Liver (tissue), 9 donors: ENCODE data around the gene XXYLT1. TPM values are rescaled to one million over a fixed set of nuclear protein-coding genes. Genes with fewer than 3 reads are reported as not detected.

Source experiments
- DNase-seq: peaks from one replicate; pipeline ENCODE4 v3.0.0-alpha.2; 2017; ENCODE audit warnings: low spot score
- H3K27ac ChIP-seq, 2 donors: one replicate each; pipeline ENCODE4 v1.7.0; 2013; ENCODE audit warnings: inconsistent platforms in 2 of 2, low read length in 2 of 2, control low read depth in 1 of 2, low read depth in 1 of 2, mild to moderate bottlenecking in 1 of 2
- H3K27me3 ChIP-seq, 4 donors: one replicate each; pipeline versions ENCODE4 v1.6.1 to v1.7.0; 2013; ENCODE audit warnings: low read length in 3 of 4, inconsistent platforms in 1 of 4, mild to moderate bottlenecking in 1 of 4, moderate library complexity in 1 of 4; ENCODE audit not compliant: control insufficient read depth in 4 of 4, insufficient read depth in 4 of 4
- H3K36me3 ChIP-seq, 4 donors: one replicate each; pipeline versions ENCODE4 v1.6.1 to v1.7.0; 2013; ENCODE audit warnings: low read length in 3 of 4, mild to moderate bottlenecking in 3 of 4, low read depth in 1 of 4, moderate library complexity in 1 of 4; ENCODE audit not compliant: control insufficient read depth in 4 of 4, insufficient read depth in 3 of 4
- H3K4me1 ChIP-seq, 4 donors: one replicate each; pipeline versions ENCODE4 v1.6.1 to v1.7.0; 2013; ENCODE audit warnings: low read length in 3 of 4, mild to moderate bottlenecking in 3 of 4, moderate library complexity in 1 of 4; ENCODE audit not compliant: control insufficient read depth in 4 of 4, insufficient read depth in 4 of 4
- H3K4me3 ChIP-seq, 3 donors: one replicate each; pipeline versions ENCODE4 v1.6.1 to v1.7.0; 2013; ENCODE audit warnings: low read length in 3 of 3, control low read depth in 1 of 3, low read depth in 1 of 3, mild to moderate bottlenecking in 1 of 3
- H3K9ac ChIP-seq, 2 donors: one replicate each; pipeline ENCODE4 v1.7.0; 2013; ENCODE audit warnings: low read length in 2 of 2, mild to moderate bottlenecking in 2 of 2, moderate library complexity in 2 of 2, control low read depth in 1 of 2, low read depth in 1 of 2
- H3K9me3 ChIP-seq, 4 donors: one replicate each; pipeline versions ENCODE4 v1.6.1 to v1.7.0; 2013; ENCODE audit warnings: low read length in 3 of 4; ENCODE audit not compliant: control insufficient read depth in 4 of 4
- ATF3 ChIP-seq: IDR thresholded peaks from 2 replicates; pipeline ENCODE4 v1.6.1; 2016; ENCODE audit warnings: antibody characterized with exemption
- CTCF ChIP-seq: fragments of 150-350 bp; IDR thresholded peaks from 2 replicates; pipeline ENCODE4 v1.5.1; 2017; ENCODE audit warnings: improper control_type of control experiment, low read depth, low read length; ENCODE audit not compliant: missing input control
- EGR1 ChIP-seq, 2 donors: IDR thresholded peaks; 2 replicates each; pipeline ENCODE4 v1.6.1; 2016 to 2018; ENCODE audit warnings: antibody characterized with exemption in 2 of 2, low read depth in 2 of 2
- FOXA1 ChIP-seq: IDR thresholded peaks from 2 replicates; pipeline ENCODE4 v1.6.1; 2016; ENCODE audit warnings: antibody characterized with exemption
- FOXA2 ChIP-seq: IDR thresholded peaks from 2 replicates; pipeline ENCODE4 v1.6.1; 2016; ENCODE audit warnings: antibody characterized with exemption
- GABPA ChIP-seq, 2 donors: IDR thresholded peaks in 1 of 2; conservative IDR thresholded peaks in 1 of 2; 2 replicates each; pipeline ENCODE4 v1.6.1; 2016; ENCODE audit warnings: antibody characterized with exemption in 2 of 2, mild to moderate bottlenecking in 1 of 2, moderate library complexity in 1 of 2
- HNF4A ChIP-seq, 2 donors: conservative IDR thresholded peaks; 2 replicates each; pipeline ENCODE4 v1.6.1; 2016; ENCODE audit warnings: antibody characterized with exemption in 2 of 2, mild to moderate bottlenecking in 2 of 2
- HNF4G ChIP-seq: IDR thresholded peaks from 2 replicates; pipeline ENCODE4 v1.6.1; 2016; ENCODE audit warnings: antibody characterized with exemption
- JUND ChIP-seq, 2 donors: IDR thresholded peaks; 2 replicates each; pipeline ENCODE4 v1.6.1; 2016; ENCODE audit warnings: antibody characterized with exemption in 2 of 2
- MAX ChIP-seq: IDR thresholded peaks from 2 replicates; pipeline ENCODE4 v1.6.1; 2016; ENCODE audit warnings: antibody characterized with exemption
- REST ChIP-seq: IDR thresholded peaks from 2 replicates; pipeline ENCODE4 v1.6.1; 2016; ENCODE audit warnings: antibody characterized with exemption, mild to moderate bottlenecking
- RXRA ChIP-seq, 2 donors: IDR thresholded peaks; 2 replicates each; pipeline ENCODE4 v1.6.1; 2017 to 2018; ENCODE audit warnings: antibody characterized with exemption in 2 of 2, mild to moderate bottlenecking in 1 of 2
- SP1 ChIP-seq: IDR thresholded peaks from 2 replicates; pipeline ENCODE4 v1.6.1; 2018; ENCODE audit warnings: antibody characterized with exemption, mild to moderate bottlenecking
- TAF1 ChIP-seq: conservative IDR thresholded peaks from 2 replicates; pipeline ENCODE4 v1.6.1; 2016; ENCODE audit warnings: antibody characterized with exemption, mild to moderate bottlenecking
- YY1 ChIP-seq: IDR thresholded peaks from 2 replicates; pipeline ENCODE4 v1.6.1; 2016; ENCODE audit warnings: antibody characterized with exemption, mild to moderate bottlenecking
- ZBTB33 ChIP-seq: IDR thresholded peaks from 2 replicates; pipeline ENCODE4 v1.6.1; 2016; ENCODE audit warnings: antibody characterized with exemption
- WGBS: extraction: QIAGEN DNeasy Blood & Tissue Kit; methylation state at CpG from one replicate; pipeline ENCODE4 v1.1.7; 2013; 5-methylcytosine and 5-hydroxymethylcytosine counted together
- polyA plus RNA-seq, 2 donors: library from polyadenylated mRNA; stranded (reverse) in 1 of 2; unstranded in 1 of 2; fragments of 200-250 nt in 1 of 2; fragments of >200 nt in 1 of 2; fragmentation: Nextera tagmentation in 1 of 2; extraction: Ambion mirVana in 1 of 2; gene quantifications; one replicate each; pipeline versions ENCODE4 v1.2.1 to v1.2.3, GENCODE V29; 2013 to 2015
- total RNA-seq, 2 donors: library from RNA; depleted of rRNA; stranded (reverse); fragments of >200 nt; gene quantifications; one replicate each; pipeline ENCODE4 v1.2.3, GENCODE V29; 2014
- donor health status: healthy.
- donor health status: healthy.
- donor health status: healthy.
- donor health status: healthy.
- donor health status: healthy.

XXYLT1 gene
- total and polyA plus RNA-seq, 4 donors: 0.93 to 7.6 (median 2.8) TPM

- no peaks in the 10 kb centered on the region for H3K4me1 ChIP-seq
- H3K9ac ChIP-seq: no peak overlapping the region
- WGBS: 96% methylated on average over 11 of the region's 11 CpGs
Measured at GRCh38 chr3:195160908-195161434, 110.0 kb downstream of the XXYLT1 start.

More at GRCh38 chr3:195160908-195161434, 110.0 kb downstream of the XXYLT1 start:
- Histone ChIP-seq H3K36me3 (no peaks in the 10 kb centered on the region), H3K27me3 (no peaks in the 10 kb centered on the region), H3K4me3 (no peak overlapping the region), H3K9me3 (no peaks in the 10 kb centered on the region), H3K27ac (peak overlapping the region; percentile 21 to 25)
- TF ChIP-seq HNF4A (conservative IDR thresholded peaks at IDR 0.05): no peak
- TF ChIP-seq ATF3: no peak
- TF ChIP-seq SP1: no peak
- TF ChIP-seq FOXA2: no peak
- TF ChIP-seq ZBTB33: no peak
- no peak for TF ChIP-seq FOXA1
- no peak for TF ChIP-seq CTCF
- no peak for TF ChIP-seq YY1
- no peak for TF ChIP-seq HNF4G
- TF ChIP-seq REST: no peak
- no peak for TF ChIP-seq EGR1 (IDR thresholded peaks at IDR 0.05; ENCODE audit: low read depth in 2 of 2)
- no peak for TF ChIP-seq MAX
- no peak for TF ChIP-seq TAF1
- no peak for TF ChIP-seq GABPA (IDR thresholded peaks at IDR 0.05 in 1 of 2, conservative IDR thresholded peaks at IDR 0.05 in 1 of 2)
- TF ChIP-seq JUND (IDR thresholded peaks at IDR 0.05): no peak
- TF ChIP-seq RXRA (IDR thresholded peaks at IDR 0.05): no peak
- DNase-seq: no peak
